ENCODE data around the gene TCAP.

TCAP gene

GRCh38 chr17:39648616-39649366, 16.4 kb upstream of the TCAP start:
- no peak overlapping the region for H3K4me3 ChIP-seq (ENCODE audit: low read depth, low read length)

DNA sequence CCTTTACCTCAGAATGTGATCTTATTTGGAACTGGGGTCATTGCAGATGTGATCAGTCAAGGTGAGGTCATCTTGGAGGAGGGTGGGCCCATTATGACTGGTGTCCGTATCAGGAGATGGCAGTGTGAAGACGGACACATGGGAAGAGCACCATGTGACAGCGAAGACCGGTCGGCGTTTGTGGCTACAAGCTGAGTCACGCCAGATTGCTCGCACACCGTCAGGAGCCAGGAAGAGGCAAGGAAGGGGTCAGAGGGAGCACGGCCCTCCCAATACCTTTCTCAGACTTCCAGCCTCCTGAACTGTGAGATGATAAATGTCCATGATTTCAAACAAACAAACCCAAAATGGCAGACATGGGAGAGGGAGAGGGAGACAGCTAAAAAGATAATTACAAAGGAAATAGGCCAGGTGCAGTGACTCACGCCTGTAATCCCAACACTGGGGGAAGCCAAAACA, 15.0 kb upstream of the TCAP start:
- no peak overlapping the region for H3K4me3 ChIP-seq (ENCODE audit: low read depth, low read length)

GRCh38 chr17:39651923-39652586, 13.1 kb upstream of the TCAP start:
- no peak overlapping the region for H3K4me3 ChIP-seq (ENCODE audit: low read depth, low read length)

- no peak overlapping the region for H3K4me3 ChIP-seq (ENCODE audit: low read depth, low read length)
Observed at GRCh38 chr17:39652587-39653315, 12.4 kb upstream of the TCAP start.

GRCh38 chr17:39653316-39653661, 11.9 kb upstream of the TCAP start:
- no peak overlapping the region for H3K4me3 ChIP-seq (ENCODE audit: low read depth, low read length)

- no peak overlapping the region for H3K4me3 ChIP-seq (ENCODE audit: low read depth, low read length)
Observed at GRCh38 chr17:39653662-39654331, 11.4 kb upstream of the TCAP start.

GRCh38 chr17:39655105-39655504, 10.0 kb upstream of the TCAP start:
- H3K4me3 ChIP-seq (ENCODE audit: low read depth, low read length) = no peak overlapping the region

GRCh38 chr17:39658346-39658745, 6.8 kb upstream of the TCAP start:
- no peak overlapping the region for H3K4me3 ChIP-seq (ENCODE audit: low read depth, low read length)

- no peak overlapping the region for H3K4me3 ChIP-seq (ENCODE audit: low read depth, low read length)
Observed at GRCh38 chr17:39658760-39659159, 6.4 kb upstream of the TCAP start.

DNA sequence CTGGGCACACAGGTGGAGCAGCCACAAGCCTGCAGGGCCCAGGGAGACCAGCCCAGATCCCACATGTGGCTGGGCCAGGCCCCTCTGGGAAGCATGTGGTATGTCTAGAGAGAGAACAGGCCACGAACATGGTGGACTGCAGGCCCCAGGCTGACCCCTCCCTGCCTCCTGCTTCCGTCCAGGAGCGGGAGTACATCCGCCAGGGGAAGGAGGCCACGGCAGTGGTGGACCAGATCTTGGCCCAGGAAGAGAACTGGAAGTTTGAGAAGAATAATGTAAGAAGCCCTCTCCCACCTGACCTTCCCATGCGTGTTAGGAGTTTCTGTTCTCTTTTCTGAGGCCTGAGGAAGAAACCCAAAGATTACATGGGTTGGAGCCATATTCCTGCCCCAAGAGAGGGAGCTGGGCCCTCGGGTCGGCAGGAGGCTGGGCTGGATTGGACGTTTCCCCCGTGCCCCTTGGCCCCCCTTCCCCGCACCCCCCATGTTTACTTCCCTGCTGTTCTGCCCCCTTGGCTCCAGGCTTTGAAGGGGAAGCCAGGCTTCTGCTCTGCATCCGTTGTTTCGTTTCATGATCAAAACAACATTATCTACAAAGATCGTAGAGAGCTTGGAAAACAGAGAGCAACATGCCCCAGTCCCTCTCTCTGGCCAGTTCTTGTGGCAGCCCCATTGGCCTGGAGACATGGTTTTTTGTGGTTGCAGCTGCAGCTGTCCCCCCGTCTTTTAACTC, 5.7 kb upstream of the TCAP start:
- H3K4me3 ChIP-seq (ENCODE audit: low read depth, low read length) = no peak overlapping the region

DNA sequence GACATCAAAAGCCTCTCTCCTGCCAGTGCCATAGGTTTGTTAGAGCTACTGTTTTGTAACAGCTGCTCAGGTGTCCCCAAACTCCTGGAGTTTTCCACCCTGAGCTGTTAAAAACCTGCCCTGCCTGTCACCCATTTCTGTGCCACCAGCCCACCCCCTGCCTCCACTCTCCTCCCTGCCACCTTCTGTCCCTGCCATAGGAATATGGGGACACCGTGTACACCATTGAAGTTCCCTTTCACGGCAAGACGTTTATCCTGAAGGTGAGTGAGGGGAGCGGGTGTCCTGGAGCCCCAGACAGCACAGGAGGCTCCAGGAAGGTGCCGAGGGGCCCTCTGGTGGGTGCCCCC, 5.2 kb upstream of the TCAP start:
- H3K4me3 ChIP-seq (ENCODE audit: low read depth, low read length) = no peak overlapping the region

- H3K4me3 ChIP-seq (ENCODE audit: low read depth, low read length) = no peak overlapping the region
Observed at GRCh38 chr17:39660397-39661385, 4.5 kb upstream of the TCAP start.

GRCh38 chr17:39661744-39662541, 3.2 kb upstream of the TCAP start:
- H3K4me3 ChIP-seq (ENCODE audit: low read depth, low read length) = no peak overlapping the region

DNA sequence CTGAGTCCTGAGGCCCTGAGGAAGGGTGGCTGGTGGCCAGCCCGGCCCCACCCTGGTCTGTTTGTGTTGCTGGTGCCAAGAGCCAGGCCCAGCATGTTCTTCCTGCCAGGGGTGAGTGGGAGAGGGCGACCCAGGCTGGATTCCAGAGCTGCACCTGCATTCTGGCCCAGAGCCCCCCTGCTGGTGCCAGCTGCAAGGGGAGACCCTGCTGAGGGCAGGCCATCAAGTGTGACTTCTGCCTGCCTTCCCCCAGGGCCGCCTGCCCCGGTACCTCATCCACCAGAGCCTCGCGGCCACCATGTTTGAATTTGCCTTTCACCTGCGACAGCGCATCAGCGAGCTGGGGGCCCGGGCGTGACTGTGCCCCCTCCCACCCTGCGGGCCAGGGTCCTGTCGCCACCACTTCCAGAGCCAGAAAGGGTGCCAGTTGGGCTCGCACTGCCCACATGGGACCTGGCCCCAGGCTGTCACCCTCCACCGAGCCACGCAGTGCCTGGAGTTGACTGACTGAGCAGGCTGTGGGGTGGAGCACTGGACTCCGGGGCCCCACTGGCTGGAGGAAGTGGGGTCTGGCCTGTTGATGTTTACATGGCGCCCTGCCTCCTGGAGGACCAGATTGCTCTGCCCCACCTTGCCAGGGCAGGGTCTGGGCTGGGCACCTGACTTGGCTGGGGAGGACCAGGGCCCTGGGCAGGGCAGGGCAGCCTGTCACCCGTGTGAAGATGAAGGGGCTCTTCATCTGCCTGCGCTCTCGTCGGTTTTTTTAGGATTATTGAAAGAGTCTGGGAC, 2.4 kb upstream of the TCAP start:
- no peak overlapping the region for H3K4me3 ChIP-seq (ENCODE audit: low read depth, low read length)

GRCh38 chr17:39663340-39663687, 1.8 kb upstream of the TCAP start:
- no peak overlapping the region for H3K4me3 ChIP-seq (ENCODE audit: low read depth, low read length)

DNA sequence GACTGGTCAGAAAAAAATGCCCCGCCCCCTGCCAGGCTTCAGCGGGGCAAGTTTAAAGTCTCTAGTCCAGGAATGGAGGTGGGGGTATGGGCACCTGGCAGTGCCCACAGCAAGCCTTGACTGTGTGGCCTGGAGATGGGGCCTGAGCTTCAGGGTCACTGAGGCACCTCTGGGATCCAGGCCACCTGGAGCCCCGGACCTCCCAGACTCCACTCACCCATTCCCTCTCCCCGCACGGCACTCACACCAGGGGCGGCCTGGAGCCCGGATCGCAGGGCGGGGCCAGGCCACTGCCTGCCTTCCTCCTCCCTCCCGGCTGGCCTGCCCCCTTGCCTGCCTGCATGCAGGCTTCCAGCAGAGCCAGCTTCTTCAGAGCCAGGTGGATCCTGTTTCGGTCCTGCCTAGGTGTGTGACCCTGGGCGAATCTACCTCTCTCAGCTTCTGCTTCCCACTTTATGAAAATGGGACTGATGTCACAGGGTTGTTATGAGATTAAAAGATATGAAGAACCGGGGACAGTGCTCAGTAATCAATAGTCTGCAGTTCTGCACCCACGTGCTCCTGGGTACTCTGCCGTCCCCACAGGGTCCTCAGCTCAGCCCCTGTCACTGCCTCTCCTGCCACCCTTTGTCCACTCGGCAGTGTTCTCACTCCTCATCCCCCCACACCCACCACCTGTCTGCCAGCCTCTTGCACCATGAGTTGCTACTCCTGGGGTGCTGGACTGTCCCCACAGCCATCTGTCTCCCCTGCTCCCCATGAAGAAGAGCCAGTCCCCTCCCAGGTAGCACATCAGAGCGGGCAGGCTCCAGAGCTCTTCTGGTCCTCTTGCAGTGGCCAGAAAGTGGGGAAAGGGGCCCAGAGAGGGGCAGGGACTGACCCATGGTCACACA, 1.2 kb upstream of the TCAP start:
- H3K4me3 ChIP-seq (ENCODE audit: low read depth, low read length) = no peak overlapping the region

DNA sequence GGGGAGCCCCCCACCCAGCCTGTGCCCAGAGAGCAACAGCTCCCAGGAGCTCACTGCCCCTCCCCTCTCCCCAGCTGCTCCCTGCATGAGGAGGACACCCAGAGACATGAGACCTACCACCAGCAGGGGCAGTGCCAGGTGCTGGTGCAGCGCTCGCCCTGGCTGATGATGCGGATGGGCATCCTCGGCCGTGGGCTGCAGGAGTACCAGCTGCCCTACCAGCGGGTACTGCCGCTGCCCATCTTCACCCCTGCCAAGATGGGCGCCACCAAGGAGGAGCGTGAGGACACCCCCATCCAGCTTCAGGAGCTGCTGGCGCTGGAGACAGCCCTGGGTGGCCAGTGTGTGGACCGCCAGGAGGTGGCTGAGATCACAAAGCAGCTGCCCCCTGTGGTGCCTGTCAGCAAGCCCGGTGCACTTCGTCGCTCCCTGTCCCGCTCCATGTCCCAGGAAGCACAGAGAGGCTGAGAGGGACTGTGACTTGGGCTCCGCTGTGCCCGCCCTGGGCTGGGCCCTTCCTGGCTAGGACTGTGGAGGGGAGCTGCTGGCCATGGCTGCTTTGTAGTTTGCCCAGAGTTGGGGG, 584 bp downstream of the TCAP start:
- no peak overlapping the region for H3K4me3 ChIP-seq (ENCODE audit: low read depth, low read length)
